H54 (cell line): ENCODE measurements around the gene CHD1L.
"Not testable (repeated sequence)": the region's sequence is repeated elsewhere in the genome, so short reads cannot be mapped to it uniquely, and the experiment has no call there.

Experiments used
- DNase-seq: peaks from one replicate; pipeline ENCODE4 v3.0.0; 2011; ENCODE audit warnings: low spot score, mixed read lengths; ENCODE audit not compliant: insufficient read length
- FAIRE-seq: peaks from 3 replicates; lab custom pipeline; 2011; peaks lifted over from hg19 to GRCh38; lab: Jason Lieb, UNC
- POLR2A ChIP-seq: IDR thresholded peaks from 2 replicates; pipeline ENCODE4 v1.6.1; 2011; ENCODE audit warnings: low read depth, mild to moderate bottlenecking, low read length

Gene CHD1L

GRCh38 chr1:147266381-147266780 is 23.9 kb downstream of the CHD1L start:
- FAIRE-seq (no peak), DNase-seq (no peak)
- no peak for TF ChIP-seq POLR2A

DNA sequence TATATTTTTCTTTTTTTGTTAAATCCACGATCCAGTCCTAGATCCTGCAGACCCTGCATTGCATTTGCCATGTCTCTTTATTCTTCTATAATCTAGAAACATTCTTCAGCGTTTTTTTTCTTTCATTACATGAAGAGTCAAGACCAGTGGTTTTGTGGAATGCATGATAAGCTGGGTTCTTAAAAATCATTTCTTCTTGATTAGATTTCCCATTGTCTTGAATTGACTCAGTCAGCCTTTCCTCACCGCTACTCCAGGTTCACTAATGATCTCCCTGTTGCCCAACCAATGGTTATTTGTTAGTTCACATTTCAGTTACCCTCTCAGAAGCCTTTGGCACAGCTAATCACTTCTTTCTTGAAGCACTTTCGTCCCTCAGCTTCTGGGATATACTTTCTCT is 25.2 kb downstream of the CHD1L start:
- no peak for TF ChIP-seq POLR2A
- FAIRE-seq = no peak
- no peak for DNase-seq

- FAIRE-seq (no peak), DNase-seq (no peak)
- TF ChIP-seq POLR2A = no peak
Measured at GRCh38 chr1:147270721-147271120, 28.2 kb downstream of the CHD1L start.

GRCh38 chr1:147272042-147272441 is 29.6 kb downstream of the CHD1L start:
- no peak for TF ChIP-seq POLR2A
- DNase-seq (no peak), FAIRE-seq (no peak)

GRCh38 chr1:147273409-147274336 is 31.2 kb downstream of the CHD1L start:
- no peak for TF ChIP-seq POLR2A
- DNase-seq (peak; percentile 30), FAIRE-seq (peak; percentile 61)

- no peak for TF ChIP-seq POLR2A
- FAIRE-seq = no peak
- DNase-seq = no peak
Measured at GRCh38 chr1:147281950-147282349, 39.5 kb downstream of the CHD1L start.

DNA sequence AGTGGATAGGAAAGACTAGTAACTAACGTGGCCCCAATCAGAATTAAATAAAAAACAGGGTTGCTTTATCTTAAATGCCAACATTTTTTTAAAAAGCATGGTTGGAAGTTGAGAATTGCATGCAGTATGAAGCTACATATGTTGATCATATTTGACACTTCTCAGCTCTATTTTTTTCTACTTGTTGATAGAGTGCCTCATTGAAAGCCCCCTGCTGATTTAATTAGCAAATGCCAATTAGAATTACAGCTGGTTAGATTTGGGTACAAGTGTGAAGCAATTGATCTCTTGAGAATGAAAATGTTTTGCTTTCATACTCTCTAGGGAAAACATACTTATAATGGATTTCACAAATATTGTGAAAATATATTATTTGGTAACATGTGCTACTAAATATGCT is 40.5 kb downstream of the CHD1L start:
- FAIRE-seq (no peak), DNase-seq (no peak)
- no peak for TF ChIP-seq POLR2A

GRCh38 chr1:147287133-147287865 is 44.8 kb downstream of the CHD1L start:
- FAIRE-seq (no peak), DNase-seq (no peak)
- TF ChIP-seq POLR2A = no peak

DNA sequence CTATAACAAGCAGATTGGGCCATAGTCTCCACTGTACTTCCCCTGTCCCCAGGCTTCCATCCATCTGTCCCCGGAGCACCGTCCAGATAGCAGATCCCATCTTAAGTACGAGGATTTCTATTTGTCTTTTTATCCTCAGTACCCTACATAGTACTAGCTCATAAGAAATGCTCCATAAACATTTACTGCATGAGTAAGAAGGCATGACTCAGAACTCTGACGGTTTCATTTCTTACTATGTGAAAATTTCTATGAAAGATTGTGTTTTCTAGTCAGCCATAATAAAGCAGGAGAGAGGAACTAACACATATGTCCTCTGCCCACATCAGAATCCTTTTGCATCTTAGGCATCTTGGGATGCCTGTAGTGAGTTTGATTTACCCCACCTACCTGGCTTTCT is 49.5 kb downstream of the CHD1L start:
- DNase-seq = peak; percentile 10
- FAIRE-seq = no peak

GRCh38 chr1:147292631-147293251 is 50.3 kb downstream of the CHD1L start:
- TF ChIP-seq POLR2A = no peak
- DNase-seq (peak; percentile 19), FAIRE-seq (peak; percentile 20)

More for the DNA sequence above, 49.5 kb downstream of the CHD1L start:
- no peak for TF ChIP-seq POLR2A

DNA sequence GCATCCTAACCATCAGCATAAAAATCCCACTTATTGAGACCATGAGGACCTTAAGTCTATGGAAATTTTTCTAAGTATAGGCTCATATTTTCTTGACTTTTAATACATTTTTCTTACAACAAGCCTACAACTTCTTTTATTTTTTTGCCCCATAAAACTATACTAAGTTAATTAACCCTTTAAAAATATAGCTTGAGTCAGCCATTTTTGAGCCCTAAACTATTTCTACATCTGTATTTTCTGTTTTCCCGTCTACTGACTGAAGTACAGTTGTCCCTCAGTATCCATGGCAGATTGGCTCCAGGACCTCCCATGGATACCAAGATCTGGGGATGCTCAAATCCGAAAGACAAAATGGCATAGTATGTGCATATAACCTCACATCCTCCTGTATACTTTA is 55.0 kb downstream of the CHD1L start:
- DNase-seq (no peak), FAIRE-seq (no peak)
- TF ChIP-seq POLR2A = no peak

DNA sequence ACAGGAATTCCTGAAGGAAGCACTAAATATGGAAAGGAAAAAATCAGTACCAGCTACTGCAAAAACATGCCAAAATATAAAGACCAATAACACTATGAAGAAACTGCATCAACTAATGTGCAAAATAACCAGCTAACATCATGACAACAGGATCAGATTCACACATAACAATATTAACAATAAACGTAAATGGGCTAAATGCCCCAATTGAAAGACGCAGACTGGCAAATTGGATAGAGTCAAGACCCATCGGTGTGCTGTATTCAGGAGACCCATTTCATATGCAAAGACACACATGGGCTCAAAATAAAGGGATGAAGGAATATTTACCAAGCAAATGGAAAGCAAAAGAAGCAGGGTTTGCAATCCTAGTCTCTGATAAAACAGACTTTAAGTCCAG is 63.3 kb downstream of the CHD1L start:
- DNase-seq, FAIRE-seq: not testable (repeated sequence)

- FAIRE-seq = no peak
- DNase-seq = no peak
- no peak for TF ChIP-seq POLR2A
Measured at GRCh38 chr1:147316968-147317367, 74.5 kb downstream of the CHD1L start.

DNA sequence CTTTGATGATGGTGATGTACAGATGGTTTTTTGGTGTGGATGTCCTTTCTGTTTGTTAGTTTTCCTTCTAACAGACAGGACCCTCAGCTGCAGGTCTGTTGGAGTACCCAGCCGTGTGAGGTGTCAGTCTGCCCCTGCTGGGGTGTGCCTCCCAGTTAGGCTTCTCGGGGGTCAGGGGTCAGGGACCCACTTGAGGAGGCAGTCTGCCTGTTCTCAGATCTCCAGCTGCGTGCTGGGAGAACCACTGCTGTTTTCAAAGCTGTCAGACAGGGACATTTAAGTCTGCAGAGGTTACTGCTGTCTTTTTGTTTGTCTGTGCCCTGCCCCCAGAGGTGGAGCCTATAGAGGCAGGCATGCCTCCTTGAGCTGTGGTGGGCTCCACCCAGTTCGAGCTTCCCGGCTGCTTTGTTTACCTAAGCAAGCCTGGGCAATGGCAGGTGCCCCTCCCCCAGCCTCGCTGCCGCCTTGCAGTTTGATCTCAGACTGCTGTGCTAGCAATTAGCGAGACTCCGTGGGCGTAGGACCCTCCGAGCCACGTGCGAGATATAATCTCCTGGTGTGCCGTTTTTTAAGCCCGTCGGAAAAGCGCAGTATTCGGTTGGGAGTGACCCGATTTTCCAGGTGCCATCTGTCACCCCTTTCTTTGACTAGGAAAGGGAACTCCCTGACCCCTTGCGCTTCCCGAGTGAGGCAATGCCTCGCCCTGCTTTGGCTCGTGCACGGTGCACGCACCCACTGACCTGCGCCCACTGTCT is 84.6 kb downstream of the CHD1L start:
- DNase-seq, FAIRE-seq: not testable (repeated sequence)
